ENCODE data around the gene NLN. TPM values are rescaled to one million over a fixed set of nuclear protein-coding genes. Genes with fewer than 3 reads are reported as not detected.

NLN gene
- total and polyA plus RNA-seq, 2 of the 4 experiments (the other 2 are of a cell fraction), result 19.1 to 37.1 TPM

- H3K9me1 ChIP-seq (ENCODE audit: insufficient read depth, low read length), result peaks cover 14% of the 10 kb centered on the region
- H4K8ac ChIP-seq (ENCODE audit: low read depth in 2 of 2, low read length in 2 of 2), result peak overlapping the region; percentile 98 to 99
- H4K5ac ChIP-seq (ENCODE audit: low read depth, low read length), result peak overlapping the region; percentile 99; the same call in 1 of the 2 replicates
- H3K27me3 ChIP-seq (ENCODE audit: control insufficient read depth, insufficient read depth, low read length), result no peaks in the 10 kb centered on the region
- peak overlapping the region; percentile 100 for H2BK15ac ChIP-seq (ENCODE audit: low read depth, low read length)
- peak overlapping the region; percentile 100 for H2AK5ac ChIP-seq (ENCODE audit: low read depth, low read length)
- TF ChIP-seq RCOR1 (IDR thresholded peaks at IDR 0.05; ENCODE audit: insufficient replicate concordance, low read length) (no peak), CEBPB (IDR thresholded peaks at IDR 0.05; ENCODE audit: low read depth, low read length) (no peak), MAFK (IDR thresholded peaks at IDR 0.05; ENCODE audit: low read depth, low read length) (no peak), ELK1 (IDR thresholded peaks at IDR 0.05; ENCODE audit: borderline replicate concordance, low read depth, low read length) (no peak), FOS (IDR thresholded peaks at IDR 0.05; ENCODE audit: low read depth, low read length) (no peak), CTCF (conservative IDR thresholded peaks at IDR 0.05; ENCODE audit: low read depth, low read length) (no peak), BHLHE40 (IDR thresholded peaks at IDR 0.05; ENCODE audit: low read depth, low read length) (no peak), RAD21 (IDR thresholded peaks at IDR 0.05; ENCODE audit: low read length) (no peak), NFE2L2 (IDR thresholded peaks at IDR 0.05; ENCODE audit: low read depth, low read length) (no peak), MXI1 (IDR thresholded peaks at IDR 0.05; ENCODE audit: borderline replicate concordance, low read depth, low read length) (no peak), MAZ (IDR thresholded peaks at IDR 0.05; ENCODE audit: borderline replicate concordance, low read depth, low read length) (no peak), RFX5 (IDR thresholded peaks at IDR 0.05; ENCODE audit: low read depth, low read length) (no peak)
- H3K56ac ChIP-seq (ENCODE audit: extremely low read depth, insufficient read depth, low read length), result peak overlapping the region; percentile 99
- peak overlapping the region; percentile 99; the same call in 1 of the 2 replicates for H3K18ac ChIP-seq (ENCODE audit: low read depth, low read length)
- no peaks in the 10 kb centered on the region for H3K9me3 ChIP-seq (ENCODE audit: control insufficient read depth, insufficient read depth, low read length)
- no peaks in the 10 kb centered on the region for H4K20me1 ChIP-seq (ENCODE audit: insufficient read depth, low read length)
- peak overlapping the region; percentile 91 for H3K14ac ChIP-seq (replicated peaks; ENCODE audit: low read depth, low read length)
- peak overlapping the region; percentile 74 for H3K27ac ChIP-seq (ENCODE audit: insufficient read depth, low read length)
- H3K36me3 ChIP-seq (ENCODE audit: control insufficient read depth, insufficient read depth, low read length), result no peaks in the 10 kb centered on the region
- ChIA-PET POLR2A (ENCODE audit: unreplicated experiment) (interaction anchor here (0.8 kb wide), 1 partner anchor 485 kb away, joined by 3 read pairs; no protein-coding TSS in a partner anchor), CTCF (no interaction called here)
- peak overlapping the region; percentile 98 for H3K23ac ChIP-seq (ENCODE audit: low read depth, low read length)
- intact Hi-C loops (cut with micrococcal nuclease), result loop anchor here (2.0 kb wide), 1 partner anchor 64 kb away; the partner anchor contains the start of gene ERBIN
- H3K4me1 ChIP-seq (ENCODE audit: control insufficient read depth, insufficient read depth, low read length), result peaks cover 10% of the 10 kb centered on the region
- H3K4ac ChIP-seq (ENCODE audit: low read depth, low read length), result peak overlapping the region; percentile 93
- H4K91ac ChIP-seq (ENCODE audit: insufficient read depth, low read depth, low read length), result peak overlapping the region; percentile 100
- peak overlapping the region; percentile 100 for H2BK20ac ChIP-seq (ENCODE audit: low read depth, low read length)
- H3K79me1 ChIP-seq (ENCODE audit: low read depth in 1 of 2, low read length in 2 of 2), result peaks cover 13 to 27% of the 10 kb centered on the region in 2 experiments; a peak in 3 of 4 replicates
- DNase-seq, result peak; percentile 8
- peak overlapping the region; percentile 96; the same call in 1 of the 2 replicates for H3K9ac ChIP-seq (ENCODE audit: low read depth, low read length)
- H2AK9ac ChIP-seq (replicated peaks; ENCODE audit: low read depth, low read length, poor library complexity), result peak overlapping the region; percentile 89
- in situ Hi-C loops (cut with MboI; ENCODE audit: low sequenced_read_pairs), result no loop called here
- H2BK120ac ChIP-seq (ENCODE audit: low read depth, low read length), result peak overlapping the region; percentile 99
- no peak overlapping the region for H3K4me3 ChIP-seq (ENCODE audit: insufficient read depth, low read depth, low read length)
- ATAC-seq (ENCODE audit: low read depth), result peak; percentile 15
- TSS peak; percentile 88 for BruUV-seq (replicated peaks)
- peak overlapping the region; percentile 47 for H2AFZ ChIP-seq (replicated peaks; ENCODE audit: low read length, poor library complexity)
- H3K4me2 ChIP-seq (ENCODE audit: low read depth, low read length), result peak overlapping the region; percentile 73
- dilution Hi-C loops (cut with HindIII; ENCODE audit: low sequenced_read_pairs, unreplicated experiment), result no loop called here
- peak overlapping the region; percentile 100 for H2BK5ac ChIP-seq (ENCODE audit: low read depth, low read length, poor library complexity, severe bottlenecking)
Measured at GRCh38 chr5:65862384-65862783, 140.4 kb downstream of the NLN start.
